Sigmoid colon (tissue), 7 donors: ENCODE data around the gene MYBPC3. TPM values are rescaled to one million over a fixed set of nuclear protein-coding genes. Genes with fewer than 3 reads are reported as not detected.

Source experiments
- DNase-seq: peaks from one replicate; pipeline ENCODE4 v3.0.0-alpha.2; 2019
- H3K27ac ChIP-seq, 4 donors: fragments of 200-600 bp; sonication (generic); one replicate each; pipeline ENCODE4 v1.5.1; 2016 to 2019; ENCODE audit warnings: mild to moderate bottlenecking in 1 of 4
- H3K27me3 ChIP-seq, 3 donors: fragments of 200-600 bp; sonication (generic); one replicate each; pipeline ENCODE4 v1.5.1; 2019; ENCODE audit warnings: mild to moderate bottlenecking in 1 of 3
- H3K36me3 ChIP-seq, 4 donors: fragments of 200-600 bp; sonication (generic); one replicate each; pipeline ENCODE4 v1.5.1; 2016 to 2019
- H3K4me1 ChIP-seq, 4 donors: fragments of 200-600 bp; sonication (generic); one replicate each; pipeline ENCODE4 v1.5.1; 2017 to 2019
- H3K4me3 ChIP-seq, 4 donors: fragments of 200-600 bp; sonication (generic); one replicate each; pipeline ENCODE4 v1.5.1; 2017 to 2019; ENCODE audit warnings: mild to moderate bottlenecking in 2 of 4, moderate library complexity in 1 of 4
- H3K9me3 ChIP-seq, 4 donors: fragments of 200-600 bp in 3 of 4; sonication (generic) in 3 of 4; one replicate each; pipeline versions ENCODE4 v1.5.1 to v1.6.1; 2013 to 2019
- EP300 ChIP-seq, 4 donors: sonication (generic); formaldehyde crosslinking; IDR thresholded peaks; one replicate each; pipeline ENCODE4 v1.6.1; 2017; ENCODE audit warnings: antibody characterized with exemption in 4 of 4
- POLR2A ChIP-seq, 2 donors: fragments of 450-650 bp; IDR thresholded peaks; one replicate each; pipeline ENCODE4 v1.6.1; 2016; ENCODE audit warnings: antibody characterized with exemption in 2 of 2, mild to moderate bottlenecking in 2 of 2, moderate library complexity in 2 of 2
- POLR2AphosphoS5 ChIP-seq, 4 donors: sonication (generic); formaldehyde crosslinking; IDR thresholded peaks; one replicate each; pipeline ENCODE4 v1.6.1; 2017; ENCODE audit warnings: antibody characterized with exemption in 4 of 4
- WGBS, 2 donors: extraction: QIAGEN DNeasy Blood & Tissue Kit; methylation state at CpG; one replicate each; pipeline ENCODE4 v1.1.7; 2013; 5-methylcytosine and 5-hydroxymethylcytosine counted together
- intact Hi-C: fragments of 100-400 bp; cut with DNase I; formaldehyde crosslinking; loops from one replicate; pipeline ENCODE4 v1.15.1; 2023
- polyA plus RNA-seq, 3 donors: library from polyadenylated mRNA; stranded (reverse); fragments of 200-250 nt; gene quantifications; one replicate each; pipeline ENCODE4 v1.2.3, GENCODE V29; 2013
- total RNA-seq, 4 donors: library from RNA; depleted of rRNA; stranded (reverse); fragments of >200 nt; gene quantifications; one replicate each; pipeline ENCODE4 v1.1.0, GENCODE V29; 2016
- TF ChIP-seq, protein P1 (sequence below), 4 experiments: fragments of 450-650 bp in 3 of 4; fragments of 200-600 bp in 1 of 4; IDR thresholded peaks; one replicate each; pipeline ENCODE4 v1.5.1; 2016 to 2019; ENCODE audit warnings: antibody characterized with exemption in 4 of 4, mild to moderate bottlenecking in 3 of 4, moderate library complexity in 2 of 4
- donor health status: healthy with polysubstance abuse.
- donor health status: Bipolar disorder and iron deficiency.
- donor health status: healthy.

Gene MYBPC3
- total and polyA plus RNA-seq, 7 donors: 0.29 to 1.4 (median 0.60) TPM; not detected in 4

GRCh38 chr11:47393163-47394049, 40.9 kb upstream of the MYBPC3 start:
- peak; percentile 78 for DNase-seq
- H3K36me3 ChIP-seq: no peaks in the 10 kb centered on the region
- TF ChIP-seq POLR2A (IDR thresholded peaks at IDR 0.05): no peak
- peak in 1 of 4 donors; percentile 10 for TF ChIP-seq POLR2AphosphoS5 (IDR thresholded peaks at IDR 0.05)
- intact Hi-C loops: no loop called here
- no peaks in the 10 kb centered on the region for H3K27me3 ChIP-seq
- H3K9me3 ChIP-seq: no peaks in the 10 kb centered on the region
- H3K27ac ChIP-seq: peak overlapping the region; percentile 61 to 80 (median 67)
- 65 to 80% methylated on average over 20 of the region's 20 CpGs for WGBS, 2 donors
- no peak overlapping the region for H3K4me3 ChIP-seq
- no peaks in the 10 kb centered on the region for H3K4me1 ChIP-seq

GRCh38 chr11:47392546-47393162, 40.2 kb upstream of the MYBPC3 start:
- Histone ChIP-seq H3K27me3 (no peaks in the 10 kb centered on the region), H3K4me3 (no peak overlapping the region), H3K9me3 (no peaks in the 10 kb centered on the region), H3K27ac (peak overlapping the region in 3 of 4 donors; percentile 59 to 70 (median 64)), H3K36me3 (no peaks in the 10 kb centered on the region), H3K4me1 (no peaks in the 10 kb centered on the region)
- peak; percentile 71 for DNase-seq
- 80 to 86% methylated on average over 14 of the region's 14 CpGs for WGBS, 2 donors
- intact Hi-C loops: no loop called here
- TF ChIP-seq POLR2AphosphoS5 (IDR thresholded peaks at IDR 0.05) (no peak), POLR2A (IDR thresholded peaks at IDR 0.05) (no peak), EP300 (IDR thresholded peaks at IDR 0.05) (no peak)
- TF ChIP-seq, protein P1, sequence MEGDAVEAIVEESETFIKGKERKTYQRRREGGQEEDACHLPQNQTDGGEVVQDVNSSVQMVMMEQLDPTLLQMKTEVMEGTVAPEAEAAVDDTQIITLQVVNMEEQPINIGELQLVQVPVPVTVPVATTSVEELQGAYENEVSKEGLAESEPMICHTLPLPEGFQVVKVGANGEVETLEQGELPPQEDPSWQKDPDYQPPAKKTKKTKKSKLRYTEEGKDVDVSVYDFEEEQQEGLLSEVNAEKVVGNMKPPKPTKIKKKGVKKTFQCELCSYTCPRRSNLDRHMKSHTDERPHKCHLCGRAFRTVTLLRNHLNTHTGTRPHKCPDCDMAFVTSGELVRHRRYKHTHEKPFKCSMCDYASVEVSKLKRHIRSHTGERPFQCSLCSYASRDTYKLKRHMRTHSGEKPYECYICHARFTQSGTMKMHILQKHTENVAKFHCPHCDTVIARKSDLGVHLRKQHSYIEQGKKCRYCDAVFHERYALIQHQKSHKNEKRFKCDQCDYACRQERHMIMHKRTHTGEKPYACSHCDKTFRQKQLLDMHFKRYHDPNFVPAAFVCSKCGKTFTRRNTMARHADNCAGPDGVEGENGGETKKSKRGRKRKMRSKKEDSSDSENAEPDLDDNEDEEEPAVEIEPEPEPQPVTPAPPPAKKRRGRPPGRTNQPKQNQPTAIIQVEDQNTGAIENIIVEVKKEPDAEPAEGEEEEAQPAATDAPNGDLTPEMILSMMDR (IDR thresholded peaks at IDR 0.05): no peak

GRCh38 chr11:47391711-47392432, 39.4 kb upstream of the MYBPC3 start:
- no peaks in the 10 kb centered on the region for H3K27me3 ChIP-seq
- peak; percentile 49 for DNase-seq
- 90% methylated on average over 16 of the region's 16 CpGs for WGBS, 2 donors
- H3K4me1 ChIP-seq: no peaks in the 10 kb centered on the region
- H3K36me3 ChIP-seq: no peaks in the 10 kb centered on the region
- H3K27ac ChIP-seq: peak overlapping the region in 3 of 4 donors; percentile 59 to 70 (median 64)
- no peaks in the 10 kb centered on the region for H3K9me3 ChIP-seq
- no peak overlapping the region for H3K4me3 ChIP-seq
- TF ChIP-seq POLR2A (IDR thresholded peaks at IDR 0.05) (no peak), EP300 (IDR thresholded peaks at IDR 0.05) (no peak), POLR2AphosphoS5 (IDR thresholded peaks at IDR 0.05) (no peak)
- TF ChIP-seq, protein P1 (IDR thresholded peaks at IDR 0.05): no peak
- intact Hi-C loops: no loop called here

DNA sequence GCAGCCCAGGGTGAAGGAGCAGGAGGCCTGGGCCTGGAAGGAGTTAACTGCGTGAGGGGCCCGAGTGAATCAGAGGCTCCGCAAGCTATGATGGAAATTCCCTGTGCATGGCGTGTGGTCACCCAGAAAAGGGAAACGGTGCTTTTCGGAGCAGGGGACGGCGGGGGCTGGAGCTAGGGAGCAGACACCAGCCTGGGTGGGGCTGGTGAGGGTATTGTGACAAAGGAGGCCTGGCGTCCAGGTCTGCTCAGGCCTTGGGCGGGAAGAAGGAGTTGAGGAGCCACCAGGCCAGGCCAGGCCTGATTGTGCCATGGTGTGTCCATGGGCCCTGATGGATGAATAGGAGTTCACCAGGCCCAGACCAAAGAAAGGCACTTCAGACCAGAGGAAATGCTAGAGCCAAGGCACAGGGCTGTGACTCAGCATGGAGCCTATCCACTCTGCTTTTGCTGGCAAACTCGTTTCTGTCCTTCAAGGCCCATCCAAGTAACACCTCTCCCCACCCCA, 38.6 kb upstream of the MYBPC3 start:
- H3K4me3 ChIP-seq: no peak overlapping the region
- intact Hi-C loops: no loop called here
- H3K27ac ChIP-seq: peak overlapping the region in 3 of 4 donors; percentile 59 to 70 (median 64)
- H3K36me3 ChIP-seq: no peaks in the 10 kb centered on the region
- no peaks in the 10 kb centered on the region for H3K4me1 ChIP-seq
- H3K27me3 ChIP-seq: no peaks in the 10 kb centered on the region
- H3K9me3 ChIP-seq: no peaks in the 10 kb centered on the region
- DNase-seq: peak; percentile 77
- TF ChIP-seq, protein P1 (IDR thresholded peaks at IDR 0.05): no peak
- TF ChIP-seq POLR2A (IDR thresholded peaks at IDR 0.05): no peak
- peak in 1 of 4 donors; percentile 15 for TF ChIP-seq POLR2AphosphoS5 (IDR thresholded peaks at IDR 0.05)
- TF ChIP-seq EP300 (IDR thresholded peaks at IDR 0.05): no peak
- WGBS, 2 donors: 86% methylated on average over 11 of the region's 11 CpGs
